Mesenchymal stem cell (in vitro differentiated cells and primary cell): Measurements from ENCODE around the gene C11orf21.

Experiments used
- DNase-seq: peaks from one replicate; pipeline ENCODE4 v3.0.0-alpha.2; 2013
- H2AFZ ChIP-seq: one replicate; pipeline ENCODE4 v1.6.1; 2013; ENCODE audit warnings: low read depth, mild to moderate bottlenecking, control low read depth, inconsistent platforms, low read length, moderate library complexity
- H2AK5ac ChIP-seq: 2 replicates; pipeline ENCODE4 v1.6.1; 2013; ENCODE audit warnings: low read length, moderate library complexity, mild to moderate bottlenecking, inconsistent platforms; ENCODE audit not compliant: severe bottlenecking
- H2BK120ac ChIP-seq: one replicate; pipeline ENCODE4 v1.6.1; 2013; ENCODE audit warnings: low read depth, mild to moderate bottlenecking, inconsistent platforms, low read length, moderate library complexity
- H2BK12ac ChIP-seq, 2 experiments: one replicate each; pipeline ENCODE4 v1.6.1; 2013; ENCODE audit warnings: inconsistent platforms in 2 of 2, low read length in 2 of 2, mild to moderate bottlenecking in 2 of 2, moderate library complexity in 2 of 2, control low read depth in 1 of 2
- H2BK15ac ChIP-seq: one replicate; pipeline ENCODE4 v1.6.1; 2013; ENCODE audit warnings: mild to moderate bottlenecking, low read depth, inconsistent platforms; ENCODE audit not compliant: poor library complexity, severe bottlenecking
- H2BK5ac ChIP-seq: 2 replicates; pipeline ENCODE4 v1.6.1; 2013; ENCODE audit warnings: low read depth, mild to moderate bottlenecking, low read length, control low read depth, inconsistent platforms; ENCODE audit not compliant: poor library complexity, severe bottlenecking
- H3K14ac ChIP-seq, 2 experiments: one replicate each; pipeline ENCODE4 v1.6.1; 2013; ENCODE audit warnings: inconsistent platforms in 2 of 2, low read length in 2 of 2, control low read depth in 1 of 2, mild to moderate bottlenecking in 1 of 2, moderate library complexity in 1 of 2
- H3K18ac ChIP-seq, 2 experiments: one replicate each; pipeline ENCODE4 v1.6.1; 2013; ENCODE audit warnings: inconsistent platforms in 2 of 2, low read length in 2 of 2, control low read depth in 1 of 2, low read depth in 1 of 2, mild to moderate bottlenecking in 1 of 2
- H3K23ac ChIP-seq, 2 experiments: one replicate each; pipeline ENCODE4 v1.6.1; 2013; ENCODE audit warnings: inconsistent platforms in 2 of 2, low read length in 2 of 2, mild to moderate bottlenecking in 2 of 2, moderate library complexity in 2 of 2, control low read depth in 1 of 2
- H3K27ac ChIP-seq: 2 replicates; pipeline ENCODE4 v1.5.1; 2013; ENCODE audit warnings: mild to moderate bottlenecking, moderate library complexity, low read length, control low read depth, inconsistent platforms; ENCODE audit not compliant: poor library complexity, severe bottlenecking
- H3K27me3 ChIP-seq, 2 experiments: 2 replicates each; pipeline versions ENCODE4 v1.6.1 to v1.7.0; 2013; ENCODE audit warnings: low read length in 2 of 2, mild to moderate bottlenecking in 2 of 2, moderate library complexity in 2 of 2, control low read depth in 1 of 2, inconsistent platforms in 1 of 2; ENCODE audit not compliant: control insufficient read depth in 1 of 2, insufficient read depth in 1 of 2
- H3K36me3 ChIP-seq, 2 experiments: 2 replicates each; pipeline versions ENCODE4 v1.6.1 to v1.7.0; 2013; ENCODE audit warnings: low read length in 2 of 2, control low read depth in 1 of 2, inconsistent platforms in 1 of 2, low read depth in 1 of 2, mild to moderate bottlenecking in 1 of 2; ENCODE audit not compliant: insufficient read depth in 2 of 2, control insufficient read depth in 1 of 2
- H3K4ac ChIP-seq, 2 experiments: one replicate each; pipeline ENCODE4 v1.6.1; 2013; ENCODE audit warnings: inconsistent platforms in 2 of 2, low read length in 2 of 2, mild to moderate bottlenecking in 2 of 2, moderate library complexity in 2 of 2, control low read depth in 1 of 2, low read depth in 1 of 2
- H3K4me1 ChIP-seq: 2 replicates; pipeline ENCODE4 v1.6.1; 2013; ENCODE audit warnings: low read depth, low read length, control low read depth; ENCODE audit not compliant: control insufficient read depth, insufficient read depth
- H3K4me2 ChIP-seq: 2 replicates; pipeline ENCODE4 v1.6.1; 2013; ENCODE audit warnings: low read length, mild to moderate bottlenecking, inconsistent platforms; ENCODE audit not compliant: poor library complexity, severe bottlenecking
- H3K4me3 ChIP-seq, 2 experiments: 2 replicates each; pipeline versions ENCODE4 v1.5.1 to v1.7.0; 2013; ENCODE audit warnings: low read length in 2 of 2, mild to moderate bottlenecking in 2 of 2, control low read depth in 1 of 2, low read depth in 1 of 2; ENCODE audit not compliant: insufficient read depth in 1 of 2
- H3K79me1 ChIP-seq: replicated peaks from 2 replicates; pipeline ENCODE4 v1.6.1; 2013; ENCODE audit warnings: mild to moderate bottlenecking, control low read depth, low read length, inconsistent platforms; ENCODE audit not compliant: poor library complexity, severe bottlenecking
- H3K9ac ChIP-seq: 2 replicates; pipeline ENCODE4 v1.7.0; 2013; ENCODE audit warnings: mild to moderate bottlenecking, low read length, moderate library complexity
- H3K9me3 ChIP-seq: 2 replicates; pipeline ENCODE4 v1.7.0; 2013; ENCODE audit warnings: mild to moderate bottlenecking, low read length; ENCODE audit not compliant: control insufficient read depth
- H4K8ac ChIP-seq: one replicate; pipeline ENCODE4 v1.6.1; 2013; ENCODE audit warnings: inconsistent platforms, mild to moderate bottlenecking, low read length, moderate library complexity
- H4K91ac ChIP-seq: one replicate; pipeline ENCODE4 v1.6.1; 2013; ENCODE audit warnings: mild to moderate bottlenecking, low read length, inconsistent platforms
- WGBS: methylation state at CpG from one replicate; pipeline ENCODE4 v1.1.7; 2013; ENCODE audit warnings: mixed read lengths; 5-methylcytosine and 5-hydroxymethylcytosine counted together

The C11orf21 gene

GRCh38 chr11:2346014-2346413 is 44.3 kb upstream of the C11orf21 start:
- Histone ChIP-seq H4K8ac (no peak overlapping the region), H2BK12ac (no peak overlapping the region), H2AK5ac (no peak overlapping the region), H4K91ac (no peak overlapping the region), H3K4me1 (no peaks in the 10 kb centered on the region), H3K14ac (no peak overlapping the region), H2BK120ac (no peak overlapping the region), H2BK15ac (no peak overlapping the region), H3K27ac (no peak overlapping the region), H3K9me3 (peaks cover 37% of the 10 kb centered on the region), H3K36me3 (no peaks in the 10 kb centered on the region), H3K18ac (no peak overlapping the region), H3K79me1 (no peaks in the 10 kb centered on the region), H2BK5ac (no peak overlapping the region), H3K27me3 (peaks cover 0 to 28% of the 10 kb centered on the region in 2 experiments), H3K4ac (no peak overlapping the region), H2AFZ (no peak overlapping the region), H3K4me3 (no peak overlapping the region), H3K23ac (no peak overlapping the region), H3K4me2 (no peak overlapping the region), H3K9ac (no peak overlapping the region)
- 57% methylated on average over 4 of the region's 4 CpGs for WGBS
- no peak for DNase-seq

GRCh38 chr11:2345050-2345449 is 43.3 kb upstream of the C11orf21 start:
- Histone ChIP-seq H2BK15ac (no peak overlapping the region), H2AFZ (no peak overlapping the region), H3K23ac (no peak overlapping the region), H2BK12ac (no peak overlapping the region), H3K9ac (no peak overlapping the region), H2BK5ac (no peak overlapping the region), H3K4me2 (no peak overlapping the region), H3K27ac (no peak overlapping the region), H2AK5ac (no peak overlapping the region), H3K79me1 (no peaks in the 10 kb centered on the region), H2BK120ac (no peak overlapping the region), H3K4me1 (no peaks in the 10 kb centered on the region), H3K14ac (no peak overlapping the region), H3K36me3 (no peaks in the 10 kb centered on the region), H3K4ac (no peak overlapping the region), H3K18ac (no peak overlapping the region), H3K4me3 (no peak overlapping the region), H3K9me3 (peaks cover 27% of the 10 kb centered on the region), H4K91ac (no peak overlapping the region), H4K8ac (no peak overlapping the region), H3K27me3 (peaks cover 0 to 26% of the 10 kb centered on the region in 2 experiments)
- DNase-seq: no peak
- WGBS: 61% methylated on average over 2 of the region's 2 CpGs

DNA sequence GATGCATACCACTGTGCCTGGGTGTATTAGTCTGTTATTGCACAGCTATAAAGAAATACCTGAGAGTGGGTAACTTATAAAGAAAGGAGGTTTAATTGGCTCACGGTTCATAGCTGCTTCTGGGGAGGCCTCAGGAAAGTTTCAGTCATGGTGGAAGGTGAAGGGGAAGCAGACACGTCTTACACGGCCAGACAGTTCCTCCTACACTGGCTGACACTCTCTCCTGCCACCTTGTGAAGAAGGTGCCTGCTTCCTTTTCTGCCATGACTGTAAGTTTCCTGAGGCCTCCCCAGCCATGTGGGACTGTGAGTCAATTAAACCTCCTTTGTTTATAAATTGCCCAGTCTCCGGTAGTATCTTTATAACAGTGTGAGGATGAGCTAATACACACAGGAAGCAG is 41.8 kb upstream of the C11orf21 start:
- Histone ChIP-seq H3K9me3 (peaks cover 17% of the 10 kb centered on the region), H3K9ac (no peak overlapping the region), H3K4me3 (no peak overlapping the region), H2BK120ac (no peak overlapping the region), H3K18ac (no peak overlapping the region), H3K36me3 (no peaks in the 10 kb centered on the region), H3K27me3 (peaks cover 0 to 31% of the 10 kb centered on the region in 2 experiments), H2BK12ac (no peak overlapping the region), H3K14ac (no peak overlapping the region), H4K91ac (no peak overlapping the region), H3K4me2 (no peak overlapping the region), H3K4me1 (no peaks in the 10 kb centered on the region), H2BK5ac (no peak overlapping the region), H2BK15ac (no peak overlapping the region), H3K79me1 (no peaks in the 10 kb centered on the region), H3K23ac (no peak overlapping the region), H2AK5ac (no peak overlapping the region), H4K8ac (no peak overlapping the region), H3K27ac (no peak overlapping the region), H3K4ac (no peak overlapping the region), H2AFZ (no peak overlapping the region)
- 66% methylated on average over 4 of the region's 4 CpGs for WGBS
- no peak for DNase-seq

GRCh38 chr11:2342981-2343380 is 41.3 kb upstream of the C11orf21 start:
- Histone ChIP-seq H4K91ac (no peak overlapping the region), H2BK5ac (no peak overlapping the region), H2AFZ (no peak overlapping the region), H2BK12ac (no peak overlapping the region), H2AK5ac (no peak overlapping the region), H3K9ac (no peak overlapping the region), H3K4ac (no peak overlapping the region), H3K14ac (no peak overlapping the region), H3K23ac (no peak overlapping the region), H3K79me1 (no peaks in the 10 kb centered on the region), H3K36me3 (no peaks in the 10 kb centered on the region), H3K27ac (no peak overlapping the region), H3K4me2 (no peak overlapping the region), H3K9me3 (peaks cover 17% of the 10 kb centered on the region), H3K27me3 (peaks cover 0 to 35% of the 10 kb centered on the region in 2 experiments), H3K4me3 (no peak overlapping the region), H2BK15ac (no peak overlapping the region), H3K18ac (no peak overlapping the region), H2BK120ac (no peak overlapping the region), H4K8ac (no peak overlapping the region), H3K4me1 (no peaks in the 10 kb centered on the region)
- 57% methylated on average over 3 of the region's 5 CpGs for WGBS
- DNase-seq: no peak
